ENCODE measurements around the gene USP11. TPM values are rescaled to one million over a fixed set of nuclear protein-coding genes. Genes with fewer than 3 reads are reported as not detected.

USP11 gene
- total and polyA plus RNA-seq, 2 of the 8 experiments (the other 6 are each of a cell fraction or from before 2014, with no cell fraction given) = 40.9 to 84.0 TPM

GRCh38 chrX:47202877-47203276 lies 29.9 kb upstream of the USP11 start:
- Histone ChIP-seq H3K14ac (ENCODE audit: insufficient read length) (no peak overlapping the region), H3K23me2 (ENCODE audit: low read depth, low read length) (no peaks in the 10 kb centered on the region), H3K27me3 (replicated peaks in 1 of 4; ENCODE audit: control insufficient read depth in 3 of 4, extremely low read depth in 1 of 4, insufficient read depth in 3 of 4, low read length in 3 of 4) (no peaks in the 10 kb centered on the region), H3K18ac (ENCODE audit: extremely low read depth, low read length) (no peak overlapping the region), H3K79me1 (ENCODE audit: low read depth, low read length) (peaks cover 6% of the 10 kb centered on the region; the same call in 1 of the 2 replicates), H3K36me3 (ENCODE audit: control insufficient read depth in 2 of 4, insufficient read depth in 4 of 4, low read length in 3 of 4) (peaks cover 43 to 96% (median 81%) of the 10 kb centered on the region in 4 experiments), H4K91ac (replicated peaks; ENCODE audit: insufficient read length, low read length) (no peak overlapping the region), H2BK12ac (ENCODE audit: low read depth, low read length) (no peak overlapping the region), H2BK5ac (ENCODE audit: low read depth, low read length) (no peak overlapping the region), H4K5ac (ENCODE audit: insufficient read length, low read depth, low read length) (no peak overlapping the region), H4K20me1 (replicated peaks in 1 of 2; ENCODE audit: control insufficient read depth in 1 of 2, insufficient read depth in 2 of 2, low read length in 2 of 2) (peaks cover 3 to 30% of the 10 kb centered on the region in 2 experiments), H2AFZ (ENCODE audit: low read length) (no peak overlapping the region), H2BK15ac (ENCODE audit: low read length) (no peak overlapping the region), H3K4me1 (replicated peaks in 1 of 4; ENCODE audit: control insufficient read depth in 3 of 4, insufficient read depth in 4 of 4, low read length in 3 of 4) (peaks cover 0 to 6% (median 1%) of the 10 kb centered on the region in 4 experiments; a peak in 3 of 7 replicates), H3K4me3 (ENCODE audit: extremely low read depth in 1 of 4, insufficient read depth in 2 of 4, low read depth in 3 of 4, low read length in 4 of 4) (no peak overlapping the region), H3K27ac (ENCODE audit: low read depth, low read length) (no peak overlapping the region), H2AK5ac (ENCODE audit: low read depth, low read length) (no peak overlapping the region), H3K23ac (ENCODE audit: insufficient read length) (no peak overlapping the region), H3K4ac (replicated peaks; ENCODE audit: insufficient read length, low read depth, low read length) (no peak overlapping the region), H3K79me2 (ENCODE audit: control insufficient read depth in 1 of 2, insufficient read depth in 2 of 2, low read length in 2 of 2) (peaks cover 0 to 13% of the 10 kb centered on the region in 2 experiments; a peak in 3 of 4 replicates), H3K9ac (replicated peaks in 1 of 4; ENCODE audit: extremely low read depth in 1 of 4, low read depth in 3 of 4, low read length in 3 of 4) (no peak overlapping the region), H2BK120ac (replicated peaks; ENCODE audit: low read depth, low read length) (no peak overlapping the region), H3K9me3 (ENCODE audit: insufficient read depth in 2 of 2, low read depth in 1 of 2, low read length in 1 of 2) (no peaks in the 10 kb centered on the region), H3K56ac (replicated peaks; ENCODE audit: insufficient read length, low read depth, low read length) (no peak overlapping the region), H2BK20ac (ENCODE audit: low read length) (no peak overlapping the region), H3K4me2 (ENCODE audit: insufficient read depth in 1 of 2, low read depth in 2 of 2, low read length in 2 of 2) (no peak overlapping the region), H4K8ac (ENCODE audit: extremely low read depth, insufficient read depth, low read length) (no peak overlapping the region)
- POLR2A ChIA-PET (ENCODE audit: partially characterized antibody) = interaction anchor here (1.2 to 6.7 kb wide), 3 partner anchors 9 to 26 kb away, joined by 3 to 63 read pairs (median 20); partner anchors contain the start of gene CDK16
- FAIRE-seq (no peak), DNase-seq (ENCODE audit: low read depth in 1 of 2, low spot score in 2 of 2) (no peak)
- CTCF ChIA-PET (ENCODE audit: partially characterized antibody) = interaction anchor here (1.1 to 1.6 kb wide), 2 partner anchors 9 to 140 kb away, joined by 4 to 7 read pairs; no protein-coding TSS in a partner anchor
- WGBS, 2 experiments (ENCODE audit: extremely low coverage in 1 of 2, insufficient coverage in 1 of 2, insufficient read length in 1 of 2, insufficient replicate concordance in 2 of 2, low coverage in 1 of 2, low lambda C conversion rate in 2 of 2, missing lambda C conversion rate in 1 of 2) = 100% methylated on average over 1 of the region's 4 CpGs; no CpG with 5 or more reads in 1 of the 2 experiments
- TF ChIP-seq FOSL1 (IDR thresholded peaks at IDR 0.05; ENCODE audit: insufficient read depth, low read depth, low read length) (no peak), CBX5 (IDR thresholded peaks at IDR 0.05; ENCODE audit: low read depth, low read length) (no peak), CHD2 (IDR thresholded peaks at IDR 0.05; ENCODE audit: low read length) (no peak), SAP30 (IDR thresholded peaks at IDR 0.05; ENCODE audit: insufficient read depth, insufficient replicate concordance, low read length) (no peak), CREB1 (IDR thresholded peaks at IDR 0.05) (no peak), SIX5 (IDR thresholded peaks at IDR 0.05; ENCODE audit: low read depth, low read length) (no peak), SUZ12 (IDR thresholded peaks at IDR 0.05; ENCODE audit: low read length) (no peak), TAF1 (IDR thresholded peaks at IDR 0.05; ENCODE audit: low read depth, low read length) (no peak), ATF2 (IDR thresholded peaks at IDR 0.05; ENCODE audit: low read length) (no peak), POU5F1 (IDR thresholded peaks at IDR 0.05; ENCODE audit: low read depth, low read length) (no peak), RBBP5 (IDR thresholded peaks at IDR 0.05; ENCODE audit: borderline replicate concordance, low read depth, low read length) (no peak), MAX (IDR thresholded peaks at IDR 0.05) (no peak)

Measured in H1 (cell line).